IMR-90 (cell line): ENCODE results near the gene SMARCD1. TPM values are rescaled to one million over a fixed set of nuclear protein-coding genes. Genes with fewer than 3 reads are reported as not detected.

Source experiments
- ATAC-seq: fragments of 200-7000 bp; cut with Tn5 transposase; 2 replicates; pipeline ENCODE4 v1.9.1; 2020; ENCODE audit warnings: low read depth, mild to moderate bottlenecking, moderate library complexity
- BruUV-seq: library from RNA; stranded (reverse); fragments of 400-500 nt; replicated peaks from 2 replicates; lab custom pipeline; 2021; lab: Mats Ljungman, UMichigan
- CTCF ChIA-PET: fragments of 300-600 bp; formaldehyde crosslinking; extraction: SDS; loops from one replicate; lab custom pipeline; 2021; ENCODE audit warnings: antibody characterized with exemption; lab: Yijun Ruan, JAX
- POLR2A ChIA-PET: fragments of 300-600 bp; sonication (Branson Sonifier 250); formaldehyde crosslinking; loops from one replicate; lab custom pipeline; 2022; ENCODE audit warnings: antibody characterized with exemption; ENCODE audit not compliant: unreplicated experiment; lab: Charles Lee
- DNase-seq: peaks from one replicate; pipeline ENCODE4 v3.0.0; 2013
- H2AFZ ChIP-seq: replicated peaks from 2 replicates; pipeline ENCODE3; 2013; ENCODE audit warnings: low read length, mild to moderate bottlenecking; ENCODE audit not compliant: poor library complexity
- H2AK5ac ChIP-seq: 2 replicates; pipeline ENCODE4 v1.6.1; 2013; ENCODE audit warnings: low read depth, low read length, inconsistent platforms
- H2AK9ac ChIP-seq: replicated peaks from 2 replicates; pipeline ENCODE3; 2013; ENCODE audit warnings: mild to moderate bottlenecking, low read depth, low read length, moderate library complexity; ENCODE audit not compliant: poor library complexity
- H2BK120ac ChIP-seq: 2 replicates; pipeline ENCODE4 v1.6.1; 2013; ENCODE audit warnings: low read depth, low read length, inconsistent platforms
- H2BK15ac ChIP-seq: 3 replicates; pipeline ENCODE4 v1.6.1; 2013; ENCODE audit warnings: low read depth, low read length, inconsistent platforms
- H2BK20ac ChIP-seq: 2 replicates; pipeline ENCODE4 v1.6.1; 2013; ENCODE audit warnings: low read depth, mild to moderate bottlenecking, inconsistent platforms, low read length, moderate library complexity
- H2BK5ac ChIP-seq: 2 replicates; pipeline ENCODE4 v1.6.1; 2013; ENCODE audit warnings: mild to moderate bottlenecking, low read depth, low read length, inconsistent platforms; ENCODE audit not compliant: poor library complexity, severe bottlenecking
- H3K14ac ChIP-seq: replicated peaks from 2 replicates; pipeline ENCODE4 v1.6.1; 2013; ENCODE audit warnings: low read depth, low read length, inconsistent platforms
- H3K18ac ChIP-seq: 2 replicates; pipeline ENCODE4 v1.6.1; 2013; ENCODE audit warnings: low read depth, low read length, control low read depth
- H3K23ac ChIP-seq: 2 replicates; pipeline ENCODE4 v1.6.1; 2013; ENCODE audit warnings: low read depth, low read length, inconsistent platforms
- H3K27ac ChIP-seq: 2 replicates; pipeline ENCODE4 v1.5.1; 2013; ENCODE audit warnings: mild to moderate bottlenecking, control low read depth, low read length; ENCODE audit not compliant: insufficient read depth
- H3K27me3 ChIP-seq: 2 replicates; pipeline ENCODE4 v1.6.1; 2013; ENCODE audit warnings: low read length; ENCODE audit not compliant: control insufficient read depth, insufficient read depth
- H3K36me3 ChIP-seq: 2 replicates; pipeline ENCODE4 v1.6.1; 2013; ENCODE audit warnings: low read length, mixed read lengths; ENCODE audit not compliant: control insufficient read depth, insufficient read depth
- H3K4ac ChIP-seq: 2 replicates; pipeline ENCODE4 v1.6.1; 2013; ENCODE audit warnings: low read depth, low read length, inconsistent platforms
- H3K4me1 ChIP-seq: 2 replicates; pipeline ENCODE4 v1.6.1; 2013; ENCODE audit warnings: low read length, mixed read lengths; ENCODE audit not compliant: control insufficient read depth, insufficient read depth
- H3K4me2 ChIP-seq: 2 replicates; pipeline ENCODE4 v1.6.1; 2013; ENCODE audit warnings: low read depth, mild to moderate bottlenecking, control low read depth, low read length, moderate library complexity
- H3K4me3 ChIP-seq: 2 replicates; pipeline ENCODE4 v1.5.1; 2013; ENCODE audit warnings: low read depth, mild to moderate bottlenecking, control low read depth, low read length, moderate library complexity; ENCODE audit not compliant: insufficient read depth
- H3K56ac ChIP-seq: 2 replicates; pipeline ENCODE4 v1.6.1; 2013; ENCODE audit warnings: low read length, inconsistent platforms; ENCODE audit not compliant: insufficient read depth; ENCODE audit errors: extremely low read depth
- H3K79me1 ChIP-seq, 2 experiments: 2 replicates each; pipeline ENCODE4 v1.6.1; 2013; ENCODE audit warnings: low read length in 2 of 2, inconsistent platforms in 1 of 2, low read depth in 1 of 2
- H3K9ac ChIP-seq: 2 replicates; pipeline ENCODE4 v1.6.1; 2013; ENCODE audit warnings: low read depth, low read length, control low read depth
- H3K9me1 ChIP-seq: 2 replicates; pipeline ENCODE4 v1.6.1; 2013; ENCODE audit warnings: low read length, inconsistent platforms; ENCODE audit not compliant: insufficient read depth
- H3K9me3 ChIP-seq: 2 replicates; pipeline ENCODE4 v1.6.1; 2013; ENCODE audit warnings: low read length; ENCODE audit not compliant: control insufficient read depth, insufficient read depth
- H4K20me1 ChIP-seq: 2 replicates; pipeline ENCODE4 v1.6.1; 2013; ENCODE audit warnings: low read length, inconsistent platforms; ENCODE audit not compliant: insufficient read depth
- H4K5ac ChIP-seq: 2 replicates; pipeline ENCODE4 v1.6.1; 2013; ENCODE audit warnings: mild to moderate bottlenecking, low read depth, low read length, control low read depth
- H4K8ac ChIP-seq, 2 experiments: 2 replicates each; pipeline ENCODE4 v1.6.1; 2013; ENCODE audit warnings: low read depth in 2 of 2, low read length in 2 of 2, control low read depth in 1 of 2, inconsistent platforms in 1 of 2
- H4K91ac ChIP-seq: 2 replicates; pipeline ENCODE4 v1.6.1; 2013; ENCODE audit warnings: low read depth, low read length, inconsistent platforms; ENCODE audit not compliant: insufficient read depth
- FOS ChIP-seq: fragments of 150-350 bp; IDR thresholded peaks from 2 replicates; pipeline ENCODE4 v1.6.1; 2016; ENCODE audit warnings: low read depth, low read length
- MAFK ChIP-seq: IDR thresholded peaks from 2 replicates; pipeline ENCODE4 v1.6.1; 2012; ENCODE audit warnings: low read depth, low read length, improper control_type of control experiment
- USF2 ChIP-seq: fragments of 150-350 bp; IDR thresholded peaks from 2 replicates; pipeline ENCODE4 v1.6.1; 2017; ENCODE audit warnings: mild to moderate bottlenecking, antibody characterized with exemption, low read length, low read depth
- dilution Hi-C: fragments of 300-500 bp; cut with HindIII; formaldehyde crosslinking; loops from one replicate; pipeline ENCODE4 v1.14.3; 2018; ENCODE audit warnings: low sequenced_read_pairs; ENCODE audit not compliant: unreplicated experiment
- in situ Hi-C: fragments of 300-500 bp; cut with MboI; formaldehyde crosslinking; loops from 3 replicates; pipeline ENCODE4 v1.14.3; 2019; ENCODE audit warnings: low sequenced_read_pairs, inconsistent platforms, mixed read lengths
- intact Hi-C: fragments of 100-400 bp; cut with micrococcal nuclease; formaldehyde crosslinking; loops from 2 replicates; pipeline ENCODE4 v1.10.0; 2022
- polyA plus RNA-seq, 3 experiments: library from polyadenylated mRNA; depleted of rRNA; stranded (reverse); fragments of >200 nt; gene quantifications; 2 replicates each; pipeline ENCODE4 v1.2.3, GENCODE V29; 2012; ENCODE audit warnings: low replicate concordance in 1 of 3
- total RNA-seq: library from RNA; depleted of rRNA; stranded (reverse); fragments of >200 nt; gene quantifications from 2 replicates; pipeline ENCODE4 v1.2.3, GENCODE V29; 2012

SMARCD1 gene
- total and polyA plus RNA-seq, 2 of the 4 experiments (the other 2 are of a cell fraction), result 28.1 to 47.9 TPM

DNA sequence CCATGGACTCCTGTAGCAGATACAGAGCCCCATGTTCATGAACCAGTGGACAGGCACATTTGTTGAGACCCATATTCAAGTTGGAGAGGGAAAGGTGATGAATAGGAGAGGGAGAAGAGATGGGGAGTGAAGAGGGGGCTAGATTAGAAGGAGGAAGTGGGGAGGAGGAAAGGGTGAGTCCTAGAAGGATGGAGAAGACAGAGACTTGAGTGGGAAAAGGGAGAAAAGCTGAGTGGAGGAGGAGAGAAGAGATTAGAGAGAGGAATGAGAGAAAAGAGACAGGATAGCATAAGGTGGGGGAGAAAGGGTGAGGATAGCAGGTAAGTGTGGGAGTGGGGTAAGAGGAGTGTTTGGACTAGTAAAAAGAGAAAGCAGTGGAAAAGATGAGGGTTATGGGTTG is 32.6 kb upstream of the SMARCD1 start:
- dilution Hi-C loops, result no loop called here
- in situ Hi-C loops, result loop anchor here (5.0 kb wide), 1 partner anchor 185 kb away; no protein-coding TSS in a partner anchor
- BruUV-seq, result no TSS peak

More for the DNA sequence above, 32.6 kb upstream of the SMARCD1 start:
- H2BK5ac ChIP-seq, result no peak overlapping the region
- no peak overlapping the region for H4K91ac ChIP-seq
- no peak overlapping the region for H2AFZ ChIP-seq
- no peak overlapping the region for H3K23ac ChIP-seq
- H3K4me1 ChIP-seq, result peaks cover 4% of the 10 kb centered on the region
- H2BK15ac ChIP-seq, result no peak overlapping the region
- H4K20me1 ChIP-seq, result peaks cover 7% of the 10 kb centered on the region; the same call in 1 of the 2 replicates
- no peak overlapping the region for H3K14ac ChIP-seq
- H3K9ac ChIP-seq, result no peak overlapping the region
- H3K4me3 ChIP-seq, result no peak overlapping the region
- H3K79me1 ChIP-seq, result no peaks in the 10 kb centered on the region; a peak in 1 of 4 replicates
- ChIA-PET POLR2A (no interaction called here), CTCF (interaction anchor here (1.6 kb wide), 1 partner anchor 85 kb away, joined by 4 read pairs; no protein-coding TSS in a partner anchor)
- no peak overlapping the region for H2BK20ac ChIP-seq
- no peak for ATAC-seq
- no peaks in the 10 kb centered on the region for H3K36me3 ChIP-seq
- no peak overlapping the region for H2BK120ac ChIP-seq
- H4K8ac ChIP-seq, result no peak overlapping the region
- H3K27ac ChIP-seq, result no peak overlapping the region
- DNase-seq, result no peak
- peaks cover 59% of the 10 kb centered on the region for H3K27me3 ChIP-seq
- H2AK9ac ChIP-seq, result no peak overlapping the region
- H3K4me2 ChIP-seq, result no peak overlapping the region
- H4K5ac ChIP-seq, result no peak overlapping the region
- no peak overlapping the region for H3K56ac ChIP-seq
- no peaks in the 10 kb centered on the region for H3K9me3 ChIP-seq
- TF ChIP-seq FOS (no peak), USF2 (no peak), MAFK (no peak)
- H3K4ac ChIP-seq, result no peak overlapping the region
- H2AK5ac ChIP-seq, result no peak overlapping the region
- intact Hi-C loops, result no loop called here
- H3K9me1 ChIP-seq, result no peaks in the 10 kb centered on the region
- H3K18ac ChIP-seq, result no peak overlapping the region
